ENCODE data around the gene FANCD2. TPM values are rescaled to one million over a fixed set of nuclear protein-coding genes. Genes with fewer than 3 reads are reported as not detected.
"Not testable (repeated sequence)": the region's sequence is repeated elsewhere in the genome, so short reads cannot be mapped to it uniquely, and the experiment has no call there.

The FANCD2 gene
- total RNA-seq, 1 donor from 2014 or later: 5.8 TPM

GRCh38 chr3:10012106-10012505, 14.1 kb upstream of the FANCD2 start:
- no peak for DNase-seq (ENCODE audit: low read depth in 2 of 2)

GRCh38 chr3:10015461-10015904, 10.8 kb upstream of the FANCD2 start:
- peak in 1 of 2 donors; percentile 94 for DNase-seq (ENCODE audit: low read depth in 2 of 2)

DNA sequence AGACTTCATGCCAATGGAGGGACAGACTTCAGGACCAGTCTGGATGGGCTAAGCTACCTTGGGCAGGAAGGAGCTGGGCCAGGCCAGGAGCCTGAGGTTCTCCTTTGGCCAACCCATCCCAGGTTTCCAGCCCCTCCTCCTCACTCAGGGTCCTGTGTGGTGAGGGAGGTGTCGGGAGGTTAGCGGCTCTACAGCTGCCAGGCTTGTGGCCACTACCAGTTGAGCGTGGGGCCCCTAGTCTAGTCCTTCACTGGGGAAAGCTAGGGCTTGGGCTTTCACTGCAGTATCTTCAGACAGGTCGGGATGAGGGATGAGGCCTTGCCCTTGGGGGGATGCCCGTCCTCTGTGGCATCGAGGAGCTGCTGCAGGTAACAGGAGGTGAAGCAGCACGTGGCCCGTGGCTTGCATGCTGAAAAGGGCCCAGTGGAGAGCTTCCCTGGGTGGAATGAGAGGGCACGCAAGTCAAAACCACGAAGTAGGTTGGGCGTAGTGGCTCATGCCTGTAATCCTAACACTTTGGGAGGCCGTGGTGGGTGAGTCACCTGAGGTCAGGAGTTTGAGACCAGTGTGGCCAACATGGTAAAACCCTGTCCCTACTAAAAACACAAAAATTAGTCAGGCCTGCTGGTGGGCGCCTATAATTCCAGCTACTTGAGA, 8.5 kb upstream of the FANCD2 start:
- peak in 1 of 2 donors; percentile 27 for DNase-seq (ENCODE audit: low read depth in 2 of 2)

- DNase-seq (ENCODE audit: low read depth in 2 of 2): not testable (repeated sequence)
Observed at GRCh38 chr3:10018806-10019205, 7.4 kb upstream of the FANCD2 start.

DNA sequence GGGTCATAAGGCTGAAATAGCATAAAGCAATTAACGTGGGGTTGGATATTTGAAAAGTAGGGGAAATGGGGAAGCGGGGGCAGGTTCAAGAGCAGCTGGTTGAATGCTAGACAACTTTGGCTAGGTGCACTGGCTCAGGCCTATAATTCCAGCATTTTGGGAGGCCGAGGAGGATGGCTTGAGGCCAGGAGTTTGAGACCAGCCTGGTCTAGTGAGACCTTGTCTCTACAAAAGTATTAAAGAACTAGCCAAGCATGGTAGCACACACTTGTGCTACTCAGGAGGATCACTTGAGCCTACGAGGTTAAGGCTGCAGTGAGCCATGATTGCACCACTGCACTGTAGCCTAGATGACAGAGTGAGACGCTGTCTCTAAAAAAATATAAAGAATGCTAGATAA, 6.9 kb upstream of the FANCD2 start:
- DNase-seq (ENCODE audit: low read depth in 2 of 2): no peak

GRCh38 chr3:10021856-10022775, 4.1 kb upstream of the FANCD2 start:
- DNase-seq (ENCODE audit: low read depth in 2 of 2): no peak

- DNase-seq (ENCODE audit: low read depth in 2 of 2): peak in 1 of 2 donors; percentile 62
Observed at GRCh38 chr3:10023587-10024310, 2.5 kb upstream of the FANCD2 start.

DNA sequence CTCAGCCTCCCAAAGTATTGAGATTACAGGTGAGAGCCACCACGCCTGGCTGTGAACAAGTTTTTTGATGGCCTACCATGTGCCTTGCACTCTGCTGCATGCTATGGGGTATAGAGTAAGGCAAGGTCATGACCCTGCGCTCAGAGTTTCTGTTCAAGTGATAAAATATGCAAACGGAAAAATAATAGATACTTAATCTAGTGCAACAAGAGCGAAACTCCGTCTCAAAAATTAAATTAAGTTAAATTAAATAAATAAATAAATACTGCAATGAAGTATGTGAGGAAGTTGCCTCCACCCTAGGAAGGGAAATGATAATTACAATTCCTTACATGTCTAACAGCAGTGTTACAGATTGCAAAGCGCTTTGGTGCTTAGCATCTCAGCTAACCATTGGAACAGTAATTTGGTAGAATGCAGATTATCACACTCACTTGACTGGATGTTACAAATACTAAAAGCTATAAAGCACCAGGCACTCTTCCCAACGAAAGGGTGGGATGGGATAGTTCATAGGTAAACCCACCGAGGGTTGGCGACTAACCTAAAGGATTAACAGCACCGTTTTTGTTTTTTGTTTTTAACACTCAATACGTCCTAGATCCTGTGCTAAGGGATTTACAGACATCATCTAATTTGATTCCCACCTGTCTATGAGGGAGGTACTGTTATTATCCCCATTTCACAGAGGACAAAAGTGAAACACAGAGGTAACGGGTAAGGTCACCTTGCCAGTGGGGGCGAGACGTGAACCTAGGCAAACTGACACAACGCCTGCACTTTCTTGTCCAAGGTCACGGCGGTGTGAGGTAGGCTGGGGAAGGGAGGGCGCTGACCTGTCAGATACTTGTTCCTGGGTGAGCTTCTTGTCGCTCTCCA, 793 bp upstream of the FANCD2 start:
- DNase-seq (ENCODE audit: low read depth in 2 of 2): no peak

- DNase-seq (ENCODE audit: low read depth in 2 of 2): no peak
Observed at GRCh38 chr3:10041034-10041433, 14.8 kb downstream of the FANCD2 start.

GRCh38 chr3:10047876-10048275, 21.6 kb downstream of the FANCD2 start:
- no peak for DNase-seq (ENCODE audit: low read depth in 2 of 2)

- DNase-seq (ENCODE audit: low read depth in 2 of 2): not testable (repeated sequence)
Observed at GRCh38 chr3:10053054-10053453, 26.8 kb downstream of the FANCD2 start.

DNA sequence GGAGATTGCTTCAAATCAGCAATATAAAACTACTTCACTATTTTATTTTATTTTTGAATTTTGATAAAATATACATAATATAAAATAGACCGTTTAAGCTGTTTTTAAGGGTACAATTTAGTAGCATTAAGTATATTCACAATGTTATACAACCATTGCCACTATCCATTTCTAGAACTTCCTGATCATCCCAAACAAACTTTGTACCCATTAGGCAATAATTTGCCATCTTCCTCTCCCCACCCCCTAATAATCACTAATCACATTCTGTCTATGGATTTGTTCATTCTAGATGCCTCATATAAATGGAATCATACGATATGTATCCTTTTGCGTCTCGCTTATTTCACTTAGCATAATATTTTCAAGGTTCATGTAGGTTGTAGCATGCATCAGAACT, 28.9 kb downstream of the FANCD2 start:
- no peak for DNase-seq (ENCODE audit: low read depth in 2 of 2)

DNA sequence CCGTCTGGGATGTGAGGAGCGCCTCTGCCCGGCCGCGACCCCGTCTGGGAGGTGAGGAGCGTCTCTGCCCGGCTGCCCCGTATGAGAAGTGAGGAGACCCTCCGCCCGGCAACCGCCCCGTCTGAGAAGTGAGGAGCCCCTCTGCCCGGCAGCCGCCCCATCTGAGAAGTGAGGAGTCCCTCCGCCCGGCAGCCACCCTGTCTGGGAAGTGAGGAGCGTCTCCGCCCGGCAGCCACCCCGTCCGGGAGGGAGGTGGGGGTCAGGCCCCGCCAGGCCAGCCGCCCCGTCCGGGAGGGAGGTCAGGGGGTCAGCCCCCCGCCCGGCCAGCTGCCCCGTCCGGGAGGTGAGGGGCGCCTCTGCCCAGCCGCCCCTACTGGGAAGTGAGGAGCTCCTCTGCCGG, 43.8 kb downstream of the FANCD2 start:
- not testable (repeated sequence) for DNase-seq (ENCODE audit: low read depth in 2 of 2)

DNA sequence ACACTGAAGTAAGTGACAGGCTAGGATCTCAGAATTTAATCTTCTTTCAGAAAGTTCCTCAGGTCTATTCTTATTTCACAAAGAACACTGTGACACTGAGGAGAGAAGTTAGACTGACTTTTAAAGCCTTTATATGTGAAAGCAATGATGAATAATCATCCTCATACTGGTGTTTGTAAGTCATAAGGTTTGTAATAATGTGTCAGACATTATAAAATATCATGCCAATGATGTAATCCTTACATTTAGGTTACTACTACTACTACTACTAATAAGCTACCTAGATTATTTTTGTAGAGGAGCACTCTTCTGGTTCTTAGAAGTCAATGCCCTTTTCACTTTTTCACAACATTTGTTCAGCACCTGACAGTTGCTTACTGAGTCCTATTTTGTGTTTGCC, 48.4 kb downstream of the FANCD2 start:
- no peak for DNase-seq (ENCODE audit: low read depth in 2 of 2)

DNA sequence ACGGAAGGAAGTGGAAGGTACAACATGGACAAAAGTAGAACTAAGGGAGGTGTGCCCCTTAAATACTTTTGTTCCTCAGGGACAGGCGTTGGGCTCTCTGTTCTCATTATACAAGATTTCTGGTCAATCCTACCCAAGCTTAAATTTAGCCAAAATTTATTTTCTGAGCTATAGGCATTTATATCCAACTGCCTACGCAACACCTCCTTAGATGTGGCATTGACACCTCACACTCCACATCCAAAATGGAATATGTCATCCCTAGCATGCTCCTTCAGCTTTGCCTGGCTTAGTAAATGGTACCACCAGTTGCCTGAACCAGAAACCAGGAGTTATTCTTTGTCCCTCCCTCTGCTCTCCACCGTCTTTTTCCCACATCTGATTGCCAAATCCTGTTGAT, 55.6 kb downstream of the FANCD2 start:
- DNase-seq (ENCODE audit: low read depth in 2 of 2): no peak

DNA sequence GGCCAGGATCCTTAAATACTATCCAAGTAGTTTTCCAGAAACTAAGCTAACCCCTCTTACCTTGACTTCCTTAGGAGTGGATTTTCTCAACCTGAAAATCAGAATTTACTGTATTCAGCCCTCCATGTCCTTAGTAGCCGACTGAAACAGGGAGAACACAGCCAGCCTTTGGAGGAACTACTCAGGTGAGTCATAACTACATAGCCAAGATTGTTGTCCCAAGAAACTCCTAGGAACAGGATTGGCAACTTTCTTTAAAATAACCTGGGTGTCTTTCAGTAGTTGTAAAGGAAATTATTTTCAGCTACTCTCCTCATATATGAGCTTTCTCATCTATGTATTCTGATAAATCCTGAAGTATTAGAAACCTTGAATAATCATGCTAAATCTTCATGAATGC, 59.5 kb downstream of the FANCD2 start:
- DNase-seq (ENCODE audit: low read depth in 2 of 2): no peak

DNA sequence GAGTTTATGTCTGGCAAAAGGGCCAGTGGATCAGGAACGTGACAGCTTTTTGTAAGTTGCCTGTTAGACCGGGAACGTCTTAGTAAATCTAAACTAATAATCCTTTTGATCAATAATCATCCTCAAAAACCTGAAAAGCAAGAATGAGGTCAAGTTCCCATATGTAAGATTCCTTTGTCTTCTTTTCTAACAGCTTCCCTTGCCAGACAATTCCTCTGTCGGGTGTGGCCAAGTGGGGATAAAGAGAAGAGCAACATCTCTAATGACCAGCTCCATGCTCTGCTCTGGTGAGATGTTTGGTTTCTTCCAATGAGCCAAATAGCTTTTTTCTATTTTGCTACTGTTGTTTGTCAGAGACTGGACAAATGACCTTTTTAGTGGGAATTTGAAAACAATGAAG, 62.0 kb downstream of the FANCD2 start:
- no peak for DNase-seq (ENCODE audit: low read depth in 2 of 2)

DNA sequence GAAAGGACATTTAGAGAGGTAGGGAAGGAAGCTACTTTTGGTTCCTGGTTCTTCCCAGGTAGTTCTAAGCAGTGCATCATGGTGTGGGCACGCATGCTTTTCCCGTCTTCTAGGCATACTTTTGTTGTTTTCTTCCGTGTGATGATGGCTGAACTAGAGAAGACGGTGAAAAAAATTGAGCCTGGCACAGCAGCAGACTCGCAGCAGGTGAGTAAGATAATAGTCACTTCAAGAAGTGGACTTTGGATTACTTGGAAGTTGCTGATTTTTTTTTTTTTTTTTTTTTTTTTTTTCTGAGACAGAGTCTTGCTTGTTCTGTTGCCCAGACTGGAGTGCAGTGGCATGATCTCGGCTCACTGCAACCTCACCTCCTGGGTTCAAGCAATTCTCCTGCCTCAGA, 63.9 kb downstream of the FANCD2 start:
- no peak for DNase-seq (ENCODE audit: low read depth in 2 of 2)

- not testable (repeated sequence) for DNase-seq (ENCODE audit: low read depth in 2 of 2)
Observed at GRCh38 chr3:10090774-10091173, 64.5 kb downstream of the FANCD2 start.

DNA sequence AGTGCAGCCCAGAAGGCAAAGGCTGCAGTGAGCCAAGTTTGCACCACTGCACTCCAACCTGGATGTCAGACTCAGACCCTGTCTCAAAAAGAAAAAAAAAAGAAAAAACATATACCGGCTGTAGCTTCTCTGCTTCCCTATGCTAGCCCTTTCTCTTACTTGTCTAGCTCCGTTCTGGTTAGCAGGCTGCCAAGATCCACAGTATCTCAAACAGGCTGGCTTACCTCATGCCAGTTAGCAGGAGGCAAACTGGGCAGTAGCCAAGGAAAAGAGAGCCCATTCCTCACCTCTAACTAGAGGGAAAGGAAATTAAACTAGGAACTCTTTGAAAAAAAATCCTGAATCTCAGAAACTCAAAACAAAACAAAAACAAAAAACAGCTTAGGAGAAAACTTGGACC, 65.2 kb downstream of the FANCD2 start:
- DNase-seq (ENCODE audit: low read depth in 2 of 2): not testable (repeated sequence)

DNA sequence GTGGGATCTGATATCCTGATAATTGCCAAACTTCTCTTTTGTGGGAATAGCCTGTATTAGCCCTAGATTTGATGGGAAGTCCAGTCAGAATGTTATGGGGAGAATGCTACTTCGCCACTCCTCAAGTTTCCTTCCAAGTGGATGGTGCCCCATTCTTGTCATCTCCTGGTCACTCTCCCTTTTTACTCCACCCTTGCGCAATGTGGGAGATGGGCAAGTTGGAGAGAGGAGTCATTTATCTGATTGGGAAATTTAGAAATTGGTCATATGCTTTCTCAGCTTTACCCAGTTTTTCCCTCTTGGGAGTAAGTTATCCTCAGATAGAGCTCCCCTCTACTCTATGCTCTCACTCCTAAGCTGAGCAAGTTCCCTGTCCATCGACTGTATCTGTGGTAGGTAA, 67.4 kb downstream of the FANCD2 start:
- no peak for DNase-seq (ENCODE audit: low read depth in 2 of 2)

All from lung microvascular endothelial cell (primary cell).